Measurements from ENCODE around the gene EFS.

- TF ChIP-seq CTCF (IDR thresholded peaks at IDR 0.05): no peak
- no peak for TF ChIP-seq EP300 (IDR thresholded peaks at IDR 0.05)
- TF ChIP-seq POLR2AphosphoS5 (IDR thresholded peaks at IDR 0.05): no peak
- no peak for TF ChIP-seq POLR2A (IDR thresholded peaks at IDR 0.05)
Observed at GRCh38 chr14:23378612-23379220, 13.7 kb upstream of the EFS start.

Measured in gastroesophageal sphincter (tissue), 3 donors.